NT2/D1 (cell line): ENCODE data around the gene PHACTR4.

ENCODE experiments used
- SUZ12 ChIP-seq: IDR thresholded peaks from 2 replicates; pipeline ENCODE4 v1.6.1; 2011; ENCODE audit not compliant: insufficient read length, insufficient read depth; ENCODE audit errors: extremely low read depth
- YY1 ChIP-seq: IDR thresholded peaks from 2 replicates; pipeline ENCODE4 v1.6.1; 2011; ENCODE audit not compliant: insufficient read length, insufficient read depth
- ZNF274 ChIP-seq: IDR thresholded peaks from 2 replicates; pipeline ENCODE4 v1.6.1; 2011; ENCODE audit warnings: mild to moderate bottlenecking, low read depth, low read length

DNA sequence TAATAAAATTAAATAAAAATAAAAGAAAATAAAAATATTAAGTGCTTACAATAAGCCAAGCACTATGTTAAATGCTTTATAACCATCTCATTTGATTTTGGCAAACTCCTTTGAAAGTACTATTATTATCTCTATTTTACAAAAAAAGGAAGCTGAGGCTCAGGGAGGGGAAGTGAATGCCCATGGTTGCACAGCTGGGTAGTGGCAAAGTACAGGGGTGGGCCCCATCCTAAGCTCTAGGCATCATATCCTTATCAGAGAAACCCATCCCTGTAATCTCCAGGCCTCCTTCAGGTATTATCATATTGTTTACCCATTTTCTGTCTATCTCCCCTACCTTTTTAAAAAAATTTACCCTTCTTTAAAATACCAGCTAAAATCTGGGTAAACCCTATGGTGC, 43.0 kb upstream of the PHACTR4 start:
- TF ChIP-seq YY1 (no peak), ZNF274 (no peak), SUZ12 (no peak)
